Measurements from ENCODE around the gene SLC1A2.

DNA sequence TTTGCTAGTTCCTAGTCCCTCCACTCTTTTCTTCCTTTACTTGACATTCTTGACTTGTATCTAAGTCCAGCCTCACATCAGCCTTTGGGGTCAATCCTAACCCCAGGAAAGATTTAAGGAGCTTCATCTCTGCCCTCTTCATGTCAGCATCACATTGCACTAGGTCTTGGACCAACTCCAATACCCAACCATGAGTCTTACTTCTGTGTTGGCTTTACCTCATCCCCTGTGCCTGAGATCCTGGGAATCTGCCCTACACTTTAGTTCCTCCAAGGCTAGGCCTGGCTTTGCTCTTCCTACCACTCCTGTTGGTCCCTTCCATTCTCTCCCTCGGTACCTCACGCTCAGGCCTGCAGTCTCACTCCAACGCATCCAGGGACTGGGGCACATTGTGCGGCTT lies 117.0 kb downstream of the SLC1A2 start:
- TF ChIP-seq, protein P1, sequence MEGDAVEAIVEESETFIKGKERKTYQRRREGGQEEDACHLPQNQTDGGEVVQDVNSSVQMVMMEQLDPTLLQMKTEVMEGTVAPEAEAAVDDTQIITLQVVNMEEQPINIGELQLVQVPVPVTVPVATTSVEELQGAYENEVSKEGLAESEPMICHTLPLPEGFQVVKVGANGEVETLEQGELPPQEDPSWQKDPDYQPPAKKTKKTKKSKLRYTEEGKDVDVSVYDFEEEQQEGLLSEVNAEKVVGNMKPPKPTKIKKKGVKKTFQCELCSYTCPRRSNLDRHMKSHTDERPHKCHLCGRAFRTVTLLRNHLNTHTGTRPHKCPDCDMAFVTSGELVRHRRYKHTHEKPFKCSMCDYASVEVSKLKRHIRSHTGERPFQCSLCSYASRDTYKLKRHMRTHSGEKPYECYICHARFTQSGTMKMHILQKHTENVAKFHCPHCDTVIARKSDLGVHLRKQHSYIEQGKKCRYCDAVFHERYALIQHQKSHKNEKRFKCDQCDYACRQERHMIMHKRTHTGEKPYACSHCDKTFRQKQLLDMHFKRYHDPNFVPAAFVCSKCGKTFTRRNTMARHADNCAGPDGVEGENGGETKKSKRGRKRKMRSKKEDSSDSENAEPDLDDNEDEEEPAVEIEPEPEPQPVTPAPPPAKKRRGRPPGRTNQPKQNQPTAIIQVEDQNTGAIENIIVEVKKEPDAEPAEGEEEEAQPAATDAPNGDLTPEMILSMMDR (conservative IDR thresholded peaks at IDR 0.05 in 1 of 2, IDR thresholded peaks at IDR 0.05 in 1 of 2; ENCODE audit: low read depth in 1 of 2, low read length in 2 of 2) = no peak
- no peak for TF ChIP-seq EZH2 (IDR thresholded peaks at IDR 0.05; ENCODE audit: low read length, missing control alignments)
